ENCODE results near the gene NID2.

GRCh38 chr14:52042371-52043289 is 26.2 kb downstream of the NID2 start:
- TF ChIP-seq CTCF (IDR thresholded peaks at IDR 0.05; ENCODE audit: low read depth, low read length, poor library complexity, severe bottlenecking): no peak
- TF ChIP-seq EZH2phosphoT487 (IDR thresholded peaks at IDR 0.05; ENCODE audit: borderline replicate concordance, low read length): no peak

Data from DOHH2 (cell line).